WTC11 (cell line): ENCODE data around the gene HENMT1. TPM values are rescaled to one million over a fixed set of nuclear protein-coding genes. Genes with fewer than 3 reads are reported as not detected.
A peak's percentile ranks its signal among the peaks of the same experiment; 100 is the strongest.

Experiments used
- ATAC-seq: fragments of 200-7000 bp; cut with Tn5 transposase; 2 replicates; pipeline ENCODE4 v1.10.0; 2021; ENCODE audit warnings: mild to moderate bottlenecking, moderate library complexity
- Bru-seq: library from RNA; stranded (reverse); fragments of 400-500 nt; gene quantifications from one replicate; lab custom pipeline; 2021; lab: Mats Ljungman, UMichigan
- CTCF ChIA-PET: fragments of 300-600 bp; sonication (Branson Sonifier 250); formaldehyde crosslinking; loops from one replicate; lab custom pipeline; 2021; ENCODE audit warnings: antibody characterized with exemption; lab: Charles Lee
- POLR2A ChIA-PET: fragments of 350-600 bp; sonication (Branson Sonifier 250); formaldehyde crosslinking; loops from one replicate; lab custom pipeline; 2021; ENCODE audit warnings: antibody characterized with exemption; lab: Charles Lee
- DNase-seq: peaks from one replicate; pipeline ENCODE4 v3.0.0; 2021; ENCODE audit warnings: low spot score
- H3K27ac Mint-ChIP-seq: 2 replicates; pipeline ENCODE4 v1.8.0; 2021; ENCODE audit warnings: mixed read lengths
- H3K27me3 Mint-ChIP-seq: 2 replicates; pipeline ENCODE4 v1.8.0; 2021; ENCODE audit warnings: low read depth, mild to moderate bottlenecking, moderate library complexity, mixed read lengths
- H3K36me3 Mint-ChIP-seq: 2 replicates; pipeline ENCODE4 v1.8.0; 2021; ENCODE audit warnings: mixed read lengths
- H3K4me1 Mint-ChIP-seq: 2 replicates; pipeline ENCODE4 v1.8.0; 2022; ENCODE audit warnings: mixed read lengths
- H3K4me3 Mint-ChIP-seq: 2 replicates; pipeline ENCODE4 v1.8.0; 2021; ENCODE audit warnings: mild to moderate bottlenecking, moderate library complexity, mixed read lengths
- H3K9me3 Mint-ChIP-seq: 2 replicates; pipeline ENCODE4 v1.8.0; 2021; ENCODE audit warnings: mixed read lengths
- AR ChIP-seq: fragments of 250-450 bp; sonication (Bioruptor Pico); IDR thresholded peaks from 2 replicates; pipeline ENCODE4 v1.9.0; 2021; ENCODE audit warnings: mild to moderate bottlenecking
- E2F1 ChIP-seq: sonication (generic); formaldehyde crosslinking; IDR thresholded peaks from 2 replicates; pipeline ENCODE4 v1.8.0; 2022; ENCODE audit warnings: mild to moderate bottlenecking, missing genetic modification reagents
- MXD4 ChIP-seq: fragments of 250-450 bp; sonication (Bioruptor Pico); IDR thresholded peaks from 2 replicates; pipeline ENCODE4 v1.8.0; 2021; ENCODE audit warnings: mild to moderate bottlenecking, moderate library complexity, borderline replicate concordance
- NFE2L1 ChIP-seq: sonication (generic); formaldehyde crosslinking; IDR thresholded peaks from 2 replicates; pipeline ENCODE4 v1.8.1; 2023; ENCODE audit warnings: missing genetic modification reagents
- NFYB ChIP-seq: sonication (generic); formaldehyde crosslinking; conservative IDR thresholded peaks from 2 replicates; pipeline ENCODE4 v1.8.0; 2022; ENCODE audit warnings: low read depth, missing genetic modification reagents
- RELA ChIP-seq: sonication (generic); formaldehyde crosslinking; IDR thresholded peaks from 2 replicates; pipeline ENCODE4 v1.8.1; 2022; ENCODE audit warnings: missing genetic modification reagents, mild to moderate bottlenecking, borderline replicate concordance
- SP1 ChIP-seq: sonication (generic); formaldehyde crosslinking; conservative IDR thresholded peaks from 2 replicates; pipeline ENCODE4 v1.8.1; 2022; ENCODE audit warnings: missing genetic modification reagents
- ZMAT4 ChIP-seq: fragments of 250-450 bp; sonication (Bioruptor Pico); IDR thresholded peaks from 2 replicates; pipeline ENCODE4 v1.9.0; 2021; ENCODE audit warnings: mild to moderate bottlenecking
- ZNF138 ChIP-seq: sonication (generic); formaldehyde crosslinking; conservative IDR thresholded peaks from 2 replicates; pipeline ENCODE4 v1.8.1; 2022; ENCODE audit warnings: mild to moderate bottlenecking, moderate library complexity, missing genetic modification reagents
- long read RNA-seq, 3 experiments: library from RNA in 1 of 3; library from capped mRNA in 1 of 3; library from polyadenylated mRNA in 1 of 3; unstranded in 2 of 3; stranded (forward) in 1 of 3; transcript quantifications; one replicate each; pipeline ENCODE4 v2.0.0, GENCODE V29; 2021
- total RNA-seq: library from RNA; stranded (reverse); gene quantifications from 3 replicates; pipeline ENCODE4 v1.2.3, GENCODE V29; 2021
- TF ChIP-seq, protein P1 (sequence below): fragments of 200-600 bp; IDR thresholded peaks from 2 replicates; pipeline ENCODE4 v1.8.0; 2022; ENCODE audit warnings: antibody characterized with exemption
- TF ChIP-seq, protein P2 (sequence below): sonication (generic); formaldehyde crosslinking; IDR thresholded peaks from 2 replicates; pipeline ENCODE4 v1.8.1; 2022; ENCODE audit warnings: missing genetic modification reagents, borderline replicate concordance
- TF ChIP-seq, protein P3 (sequence below): sonication (generic); formaldehyde crosslinking; IDR thresholded peaks from 2 replicates; pipeline ENCODE4 v1.8.0; 2022; ENCODE audit warnings: mild to moderate bottlenecking, missing genetic modification reagents
- TF ChIP-seq, protein P4 (sequence below): sonication (generic); formaldehyde crosslinking; conservative IDR thresholded peaks from 2 replicates; pipeline ENCODE4 v1.8.1; 2022; ENCODE audit warnings: mild to moderate bottlenecking, missing genetic modification reagents
- TF ChIP-seq, protein P5 (sequence below): fragments of 250-450 bp; sonication (Bioruptor Pico); conservative IDR thresholded peaks from 2 replicates; pipeline ENCODE4 v1.9.0; 2021; ENCODE audit warnings: mild to moderate bottlenecking
- TF ChIP-seq, protein P6 (sequence below): sonication (generic); formaldehyde crosslinking; IDR thresholded peaks from 2 replicates; pipeline ENCODE4 v1.8.1; 2023; ENCODE audit warnings: mild to moderate bottlenecking, missing genetic modification reagents
- TF ChIP-seq, protein P7 (sequence below): fragments of 250-450 bp; sonication (Bioruptor Pico); IDR thresholded peaks from 2 replicates; pipeline ENCODE4 v1.9.0; 2021; ENCODE audit warnings: moderate library complexity, mild to moderate bottlenecking, inconsistent platforms, borderline replicate concordance
- TF ChIP-seq, protein P8 (sequence below): sonication (generic); formaldehyde crosslinking; IDR thresholded peaks from 2 replicates; pipeline ENCODE4 v1.8.0; 2023; ENCODE audit warnings: mild to moderate bottlenecking, missing genetic modification reagents

Gene HENMT1
- 4.6 to 5.3 TPM (median 4.7 TPM) in 3 replicates for total RNA-seq
- Bru-seq, nascent RNA, result percentile 42 among the genes with signal in this experiment
- long read RNA-seq, experiment 1, transcript HENMT1-202 (8 exons, 1,874 nt), result major isoform, 11 of 19 reads
- long read RNA-seq, experiment 1, partial matches to known transcripts, result 1 of 19 reads
- long read RNA-seq, experiment 1, other reads (novel, unspliced or antisense), result 3 of 19 reads
- long read RNA-seq, experiment 2, partial matches to known transcripts, result 3 of 10 reads
- long read RNA-seq, experiment 2, other reads (novel, unspliced or antisense), result 4 of 10 reads
- long read RNA-seq, experiment 3, transcript HENMT1-202 (8 exons, 1,874 nt), result major isoform, 13 of 23 reads
- long read RNA-seq, experiment 3, transcript HENMT1-203 (8 exons, 1,696 nt), result minor isoform, 6 of 23 reads
- long read RNA-seq, experiment 3, partial matches to known transcripts, result 0 of 23 reads
- long read RNA-seq, experiment 3, other reads (novel, unspliced or antisense), result 4 of 23 reads

DNA sequence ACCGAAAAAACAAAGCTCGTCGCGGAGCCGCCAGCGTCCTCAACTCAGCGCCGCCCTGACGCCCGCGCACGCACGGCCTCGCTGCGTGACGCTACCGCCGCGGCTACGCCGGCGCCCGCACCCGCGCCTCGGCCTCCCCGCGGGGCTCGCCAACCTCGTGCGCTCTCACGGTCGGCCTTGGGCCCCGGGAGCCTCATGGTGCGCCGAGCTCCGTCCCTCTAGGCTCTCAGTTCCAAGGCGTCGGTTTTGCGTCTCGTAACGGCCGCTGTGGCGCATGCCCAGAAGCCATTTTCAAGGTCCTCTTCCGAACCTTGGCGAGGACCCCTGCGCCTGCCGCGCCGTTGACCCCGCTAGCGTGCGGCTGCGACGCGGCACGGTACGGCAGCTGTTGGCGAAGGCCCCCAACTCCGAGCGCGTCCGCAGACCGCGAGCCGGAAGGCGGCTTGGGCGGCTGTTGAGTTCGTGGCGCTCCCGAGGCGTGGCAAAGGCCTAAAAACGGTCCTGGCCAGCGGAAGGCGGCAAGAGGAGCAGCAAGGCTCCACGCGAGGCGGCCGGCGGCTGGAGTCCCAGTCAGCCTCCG lies at the start of gene HENMT1:
Gene HENMT1 (minus strand): TSS at position 64 of the 580 bp plus-strand sequence. CDS start 1,209 bp downstream, outside the sequence.
- POLR2A ChIA-PET, result interaction anchor here (0.7 to 1.7 kb wide), 3 partner anchors 18 to 823 kb away, joined by 3 to 6 read pairs (median 3); partner anchors contain the start of genes ATXN7L2 and PRPF38B
- peak; percentile 68 for DNase-seq
- TF ChIP-seq, protein P1, sequence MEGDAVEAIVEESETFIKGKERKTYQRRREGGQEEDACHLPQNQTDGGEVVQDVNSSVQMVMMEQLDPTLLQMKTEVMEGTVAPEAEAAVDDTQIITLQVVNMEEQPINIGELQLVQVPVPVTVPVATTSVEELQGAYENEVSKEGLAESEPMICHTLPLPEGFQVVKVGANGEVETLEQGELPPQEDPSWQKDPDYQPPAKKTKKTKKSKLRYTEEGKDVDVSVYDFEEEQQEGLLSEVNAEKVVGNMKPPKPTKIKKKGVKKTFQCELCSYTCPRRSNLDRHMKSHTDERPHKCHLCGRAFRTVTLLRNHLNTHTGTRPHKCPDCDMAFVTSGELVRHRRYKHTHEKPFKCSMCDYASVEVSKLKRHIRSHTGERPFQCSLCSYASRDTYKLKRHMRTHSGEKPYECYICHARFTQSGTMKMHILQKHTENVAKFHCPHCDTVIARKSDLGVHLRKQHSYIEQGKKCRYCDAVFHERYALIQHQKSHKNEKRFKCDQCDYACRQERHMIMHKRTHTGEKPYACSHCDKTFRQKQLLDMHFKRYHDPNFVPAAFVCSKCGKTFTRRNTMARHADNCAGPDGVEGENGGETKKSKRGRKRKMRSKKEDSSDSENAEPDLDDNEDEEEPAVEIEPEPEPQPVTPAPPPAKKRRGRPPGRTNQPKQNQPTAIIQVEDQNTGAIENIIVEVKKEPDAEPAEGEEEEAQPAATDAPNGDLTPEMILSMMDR, result no peak
- TF ChIP-seq, protein P2, sequence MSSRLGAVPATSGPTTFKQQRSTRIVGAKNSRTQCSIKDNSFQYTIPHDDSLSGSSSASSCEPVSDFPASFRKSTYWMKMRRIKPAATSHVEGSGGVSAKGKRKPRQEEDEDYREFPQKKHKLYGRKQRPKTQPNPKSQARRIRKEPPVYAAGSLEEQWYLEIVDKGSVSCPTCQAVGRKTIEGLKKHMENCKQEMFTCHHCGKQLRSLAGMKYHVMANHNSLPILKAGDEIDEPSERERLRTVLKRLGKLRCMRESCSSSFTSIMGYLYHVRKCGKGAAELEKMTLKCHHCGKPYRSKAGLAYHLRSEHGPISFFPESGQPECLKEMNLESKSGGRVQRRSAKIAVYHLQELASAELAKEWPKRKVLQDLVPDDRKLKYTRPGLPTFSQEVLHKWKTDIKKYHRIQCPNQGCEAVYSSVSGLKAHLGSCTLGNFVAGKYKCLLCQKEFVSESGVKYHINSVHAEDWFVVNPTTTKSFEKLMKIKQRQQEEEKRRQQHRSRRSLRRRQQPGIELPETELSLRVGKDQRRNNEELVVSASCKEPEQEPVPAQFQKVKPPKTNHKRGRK (CRISPR knock-in tag), result no peak
- TF ChIP-seq NFE2L1 (CRISPR knock-in tag) (peak; percentile 92), AR (CRISPR knock-in tag) (no peak), E2F1 (CRISPR knock-in tag) (peak; percentile 97), ZNF138 (CRISPR knock-in tag) (peak; percentile 99), MXD4 (CRISPR knock-in tag) (no peak), SP1 (peak; percentile 78), RELA (CRISPR knock-in tag) (peak; percentile 95; the same call in 1 of the 2 replicates), NFYB (CRISPR knock-in tag) (peak; percentile 43), ZMAT4 (CRISPR knock-in tag) (no peak)
- TF ChIP-seq, protein P3, sequence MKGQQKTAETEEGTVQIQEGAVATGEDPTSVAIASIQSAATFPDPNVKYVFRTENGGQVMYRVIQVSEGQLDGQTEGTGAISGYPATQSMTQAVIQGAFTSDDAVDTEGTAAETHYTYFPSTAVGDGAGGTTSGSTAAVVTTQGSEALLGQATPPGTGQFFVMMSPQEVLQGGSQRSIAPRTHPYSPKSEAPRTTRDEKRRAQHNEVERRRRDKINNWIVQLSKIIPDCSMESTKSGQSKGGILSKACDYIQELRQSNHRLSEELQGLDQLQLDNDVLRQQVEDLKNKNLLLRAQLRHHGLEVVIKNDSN (CRISPR knock-in tag), result peak; percentile 78; the same call in 1 of the 2 replicates
- TF ChIP-seq, protein P4, sequence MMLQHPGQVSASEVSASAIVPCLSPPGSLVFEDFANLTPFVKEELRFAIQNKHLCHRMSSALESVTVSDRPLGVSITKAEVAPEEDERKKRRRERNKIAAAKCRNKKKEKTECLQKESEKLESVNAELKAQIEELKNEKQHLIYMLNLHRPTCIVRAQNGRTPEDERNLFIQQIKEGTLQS (CRISPR knock-in tag), result peak; percentile 69; the same call in 1 of the 2 replicates
- TF ChIP-seq, protein P5, sequence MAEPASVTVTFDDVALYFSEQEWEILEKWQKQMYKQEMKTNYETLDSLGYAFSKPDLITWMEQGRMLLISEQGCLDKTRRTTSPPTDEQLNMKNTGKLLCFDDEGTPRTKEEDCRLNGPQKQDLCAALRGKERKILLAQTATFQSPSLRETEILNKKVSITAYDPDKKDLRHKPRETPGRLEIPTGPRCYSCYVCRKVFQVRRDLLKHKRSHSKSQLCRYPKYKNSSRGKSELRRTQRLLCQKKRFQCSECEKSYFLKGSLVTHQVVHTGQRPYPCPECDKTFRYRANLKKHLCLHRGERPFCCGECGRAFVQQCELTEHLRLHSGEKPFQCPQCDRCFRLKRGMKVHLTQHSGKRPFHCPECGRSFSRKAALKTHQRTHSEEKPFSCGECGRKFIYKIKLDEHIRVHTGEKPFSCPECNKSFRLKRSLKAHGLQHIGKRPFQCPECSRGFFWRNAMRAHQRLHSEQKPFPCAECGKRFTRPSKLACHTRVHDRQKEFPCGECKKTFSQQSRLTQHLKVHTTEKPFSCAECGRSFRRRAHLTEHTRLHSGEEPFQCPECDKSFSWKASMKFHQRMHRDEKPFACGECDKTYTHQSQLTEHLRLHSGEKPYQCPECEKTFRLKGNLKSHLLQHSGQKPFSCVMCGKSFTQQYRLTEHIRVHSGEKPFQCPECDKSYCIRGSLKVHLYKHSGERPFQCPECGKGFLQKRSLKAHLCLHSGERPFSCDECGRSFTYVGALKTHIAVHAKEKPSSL (CRISPR knock-in tag), result no peak
- TF ChIP-seq, protein P6, sequence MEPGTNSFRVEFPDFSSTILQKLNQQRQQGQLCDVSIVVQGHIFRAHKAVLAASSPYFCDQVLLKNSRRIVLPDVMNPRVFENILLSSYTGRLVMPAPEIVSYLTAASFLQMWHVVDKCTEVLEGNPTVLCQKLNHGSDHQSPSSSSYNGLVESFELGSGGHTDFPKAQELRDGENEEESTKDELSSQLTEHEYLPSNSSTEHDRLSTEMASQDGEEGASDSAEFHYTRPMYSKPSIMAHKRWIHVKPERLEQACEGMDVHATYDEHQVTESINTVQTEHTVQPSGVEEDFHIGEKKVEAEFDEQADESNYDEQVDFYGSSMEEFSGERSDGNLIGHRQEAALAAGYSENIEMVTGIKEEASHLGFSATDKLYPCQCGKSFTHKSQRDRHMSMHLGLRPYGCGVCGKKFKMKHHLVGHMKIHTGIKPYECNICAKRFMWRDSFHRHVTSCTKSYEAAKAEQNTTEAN (CRISPR knock-in tag), result peak; percentile 96
- TF ChIP-seq, protein P7, sequence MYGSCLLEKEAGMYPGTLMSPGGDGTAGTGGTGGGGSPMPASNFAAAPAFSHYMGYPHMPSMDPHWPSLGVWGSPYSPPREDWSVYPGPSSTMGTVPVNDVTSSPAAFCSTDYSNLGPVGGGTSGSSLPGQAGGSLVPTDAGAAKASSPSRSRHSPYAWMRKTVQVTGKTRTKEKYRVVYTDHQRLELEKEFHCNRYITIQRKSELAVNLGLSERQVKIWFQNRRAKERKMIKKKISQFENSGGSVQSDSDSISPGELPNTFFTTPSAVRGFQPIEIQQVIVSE (CRISPR knock-in tag), result no peak
- TF ChIP-seq, protein P8, sequence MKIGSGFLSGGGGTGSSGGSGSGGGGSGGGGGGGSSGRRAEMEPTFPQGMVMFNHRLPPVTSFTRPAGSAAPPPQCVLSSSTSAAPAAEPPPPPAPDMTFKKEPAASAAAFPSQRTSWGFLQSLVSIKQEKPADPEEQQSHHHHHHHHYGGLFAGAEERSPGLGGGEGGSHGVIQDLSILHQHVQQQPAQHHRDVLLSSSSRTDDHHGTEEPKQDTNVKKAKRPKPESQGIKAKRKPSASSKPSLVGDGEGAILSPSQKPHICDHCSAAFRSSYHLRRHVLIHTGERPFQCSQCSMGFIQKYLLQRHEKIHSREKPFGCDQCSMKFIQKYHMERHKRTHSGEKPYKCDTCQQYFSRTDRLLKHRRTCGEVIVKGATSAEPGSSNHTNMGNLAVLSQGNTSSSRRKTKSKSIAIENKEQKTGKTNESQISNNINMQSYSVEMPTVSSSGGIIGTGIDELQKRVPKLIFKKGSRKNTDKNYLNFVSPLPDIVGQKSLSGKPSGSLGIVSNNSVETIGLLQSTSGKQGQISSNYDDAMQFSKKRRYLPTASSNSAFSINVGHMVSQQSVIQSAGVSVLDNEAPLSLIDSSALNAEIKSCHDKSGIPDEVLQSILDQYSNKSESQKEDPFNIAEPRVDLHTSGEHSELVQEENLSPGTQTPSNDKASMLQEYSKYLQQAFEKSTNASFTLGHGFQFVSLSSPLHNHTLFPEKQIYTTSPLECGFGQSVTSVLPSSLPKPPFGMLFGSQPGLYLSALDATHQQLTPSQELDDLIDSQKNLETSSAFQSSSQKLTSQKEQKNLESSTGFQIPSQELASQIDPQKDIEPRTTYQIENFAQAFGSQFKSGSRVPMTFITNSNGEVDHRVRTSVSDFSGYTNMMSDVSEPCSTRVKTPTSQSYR (CRISPR knock-in tag), result peak; percentile 94

More for the DNA sequence above, at the start of gene HENMT1:
- no peaks in the 10 kb centered on the region for H3K9me3 Mint-ChIP-seq
- CTCF ChIA-PET, result interaction anchor here (0.6 to 1.4 kb wide), 2 partner anchors 32 to 101 kb away, joined by 3 to 4 read pairs; partner anchors contain the start of genes EEIG2 and PRPF38B
- 0 out of 2 replicates have a peak, but pooled peaks cover 4% of the 10 kb centered on the region for H3K4me1 Mint-ChIP-seq
- H3K4me3 Mint-ChIP-seq, result peak within 1 kb of the TSS; percentile 55
- ATAC-seq, result peak; percentile 83
- H3K36me3 Mint-ChIP-seq, result no peaks in the 10 kb centered on the region
- H3K27me3 Mint-ChIP-seq, result peaks cover 46% of the 10 kb centered on the region
- H3K27ac Mint-ChIP-seq, result no peak within 1 kb of the TSS
